ENCODE results near the gene RASGRF1. TPM values are rescaled to one million over a fixed set of nuclear protein-coding genes. Genes with fewer than 3 reads are reported as not detected.
A peak's percentile ranks its signal among the peaks of the same experiment; 100 is the strongest.

RASGRF1 gene
- total RNA-seq, 1 donor from 2014 or later: 7.4 TPM

- DNase-seq (ENCODE audit: low read depth): no peak
Measured at GRCh38 chr15:79094611-79095021, 4.0 kb upstream of the RASGRF1 start.

GRCh38 chr15:79093352-79093935 lies 2.9 kb upstream of the RASGRF1 start:
- no peak for DNase-seq (ENCODE audit: low read depth)

- no peak for DNase-seq (ENCODE audit: low read depth)
Measured at GRCh38 chr15:79092382-79092781, 1.8 kb upstream of the RASGRF1 start.

GRCh38 chr15:79091204-79091867 lies 756 bp upstream of the RASGRF1 start:
- DNase-seq (ENCODE audit: low read depth): peak; percentile 19

GRCh38 chr15:79089890-79090486 lies 592 bp downstream of the RASGRF1 start:
- DNase-seq (ENCODE audit: low read depth): no peak

GRCh38 chr15:79089331-79089889 lies 1.2 kb downstream of the RASGRF1 start:
- no peak for DNase-seq (ENCODE audit: low read depth)

- no peak for DNase-seq (ENCODE audit: low read depth)
Measured at GRCh38 chr15:79088426-79089205, 2.0 kb downstream of the RASGRF1 start.

GRCh38 chr15:79086814-79087213 lies 3.8 kb downstream of the RASGRF1 start:
- DNase-seq (ENCODE audit: low read depth): no peak

- DNase-seq (ENCODE audit: low read depth): peak; percentile 78
Measured at GRCh38 chr15:79084308-79084968, 6.1 kb downstream of the RASGRF1 start.

- DNase-seq (ENCODE audit: low read depth): no peak
Measured at GRCh38 chr15:79083154-79083553, 7.4 kb downstream of the RASGRF1 start.

- no peak for DNase-seq (ENCODE audit: low read depth)
Measured at GRCh38 chr15:79082363-79083070, 8.1 kb downstream of the RASGRF1 start.

- DNase-seq (ENCODE audit: low read depth): no peak
Measured at GRCh38 chr15:79078763-79079410, 11.7 kb downstream of the RASGRF1 start.

- DNase-seq (ENCODE audit: low read depth): no peak
Measured at GRCh38 chr15:79078003-79078402, 12.6 kb downstream of the RASGRF1 start.

- no peak for DNase-seq (ENCODE audit: low read depth)
Measured at GRCh38 chr15:79076661-79077060, 13.9 kb downstream of the RASGRF1 start.

- DNase-seq (ENCODE audit: low read depth): no peak
Measured at GRCh38 chr15:79075256-79075655, 15.3 kb downstream of the RASGRF1 start.

- no peak for DNase-seq (ENCODE audit: low read depth)
Measured at GRCh38 chr15:79073336-79073735, 17.2 kb downstream of the RASGRF1 start.

- DNase-seq (ENCODE audit: low read depth): no peak
Measured at GRCh38 chr15:79071901-79072300, 18.7 kb downstream of the RASGRF1 start.

GRCh38 chr15:79068790-79069189 lies 21.8 kb downstream of the RASGRF1 start:
- DNase-seq (ENCODE audit: low read depth): no peak

- DNase-seq (ENCODE audit: low read depth): no peak
Measured at GRCh38 chr15:79067969-79068368, 22.6 kb downstream of the RASGRF1 start.

All from myocyte (in vitro differentiated cells).